Measurements from ENCODE around the gene SYT17. TPM values are rescaled to one million over a fixed set of nuclear protein-coding genes. Genes with fewer than 3 reads are reported as not detected.

Gene SYT17
- total and polyA plus RNA-seq, 7 donors: 0.08 to 0.58 (median 0.39) TPM

- no peaks in the 10 kb centered on the region for H3K4me1 ChIP-seq
- TF ChIP-seq, protein P1, sequence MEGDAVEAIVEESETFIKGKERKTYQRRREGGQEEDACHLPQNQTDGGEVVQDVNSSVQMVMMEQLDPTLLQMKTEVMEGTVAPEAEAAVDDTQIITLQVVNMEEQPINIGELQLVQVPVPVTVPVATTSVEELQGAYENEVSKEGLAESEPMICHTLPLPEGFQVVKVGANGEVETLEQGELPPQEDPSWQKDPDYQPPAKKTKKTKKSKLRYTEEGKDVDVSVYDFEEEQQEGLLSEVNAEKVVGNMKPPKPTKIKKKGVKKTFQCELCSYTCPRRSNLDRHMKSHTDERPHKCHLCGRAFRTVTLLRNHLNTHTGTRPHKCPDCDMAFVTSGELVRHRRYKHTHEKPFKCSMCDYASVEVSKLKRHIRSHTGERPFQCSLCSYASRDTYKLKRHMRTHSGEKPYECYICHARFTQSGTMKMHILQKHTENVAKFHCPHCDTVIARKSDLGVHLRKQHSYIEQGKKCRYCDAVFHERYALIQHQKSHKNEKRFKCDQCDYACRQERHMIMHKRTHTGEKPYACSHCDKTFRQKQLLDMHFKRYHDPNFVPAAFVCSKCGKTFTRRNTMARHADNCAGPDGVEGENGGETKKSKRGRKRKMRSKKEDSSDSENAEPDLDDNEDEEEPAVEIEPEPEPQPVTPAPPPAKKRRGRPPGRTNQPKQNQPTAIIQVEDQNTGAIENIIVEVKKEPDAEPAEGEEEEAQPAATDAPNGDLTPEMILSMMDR (IDR thresholded peaks at IDR 0.05): no peak
- no peak overlapping the region for H3K27ac ChIP-seq
- H3K4me3 ChIP-seq: no peak overlapping the region
- H3K36me3 ChIP-seq (ENCODE audit: insufficient read depth in 1 of 2, low read depth in 1 of 2): no peaks in the 10 kb centered on the region
- peaks cover 10% of the 10 kb centered on the region for H3K9me3 ChIP-seq
- ATAC-seq (no peak), DNase-seq (no peak)
- intact Hi-C loops (cut with DNase I): no loop called here
- whole genome bisulfite sequencing, 3 donors: 54 to 74% (median 66%) methylated on average over 5 of the region's 5 CpGs
- no peaks in the 10 kb centered on the region for H3K27me3 ChIP-seq (ENCODE audit: insufficient read depth in 3 of 3, low read length in 2 of 3)
These were observed 64.9 kb downstream of the SYT17 start for GRCh38 chr16:19232988-19233387.

DNA sequence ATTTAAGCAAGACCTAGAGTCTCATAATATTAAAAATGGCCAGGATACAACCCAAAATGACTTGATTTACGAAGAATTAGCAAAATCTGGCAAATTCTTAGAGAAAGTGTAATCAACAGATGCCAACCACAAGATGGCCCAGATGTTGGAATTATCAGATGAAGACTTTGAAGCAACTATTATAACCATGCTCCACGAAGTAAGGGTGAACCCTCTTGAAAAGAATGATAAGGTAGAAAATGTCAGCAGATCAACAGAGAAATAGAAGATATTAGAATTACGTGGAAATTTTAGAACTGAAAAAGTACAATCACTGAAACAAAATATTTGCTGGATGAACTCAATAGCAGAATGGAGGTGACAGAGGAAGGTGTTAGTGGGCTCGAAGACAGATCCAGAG is 67.4 kb downstream of the SYT17 start:
- TF ChIP-seq, protein P1 (IDR thresholded peaks at IDR 0.05): no peak
- WGBS, 3 donors: 94 to 96% (median 95%) methylated on average over 4 of the region's 4 CpGs
- Histone ChIP-seq H3K9me3 (peaks cover 10% of the 10 kb centered on the region), H3K36me3 (ENCODE audit: insufficient read depth in 1 of 2, low read depth in 1 of 2) (no peaks in the 10 kb centered on the region), H3K4me3 (no peak overlapping the region), H3K27ac (no peak overlapping the region), H3K4me1 (no peaks in the 10 kb centered on the region), H3K27me3 (ENCODE audit: insufficient read depth in 3 of 3, low read length in 2 of 3) (no peaks in the 10 kb centered on the region)
- intact Hi-C loops (cut with DNase I): no loop called here
- ATAC-seq (no peak), DNase-seq (no peak)

DNA sequence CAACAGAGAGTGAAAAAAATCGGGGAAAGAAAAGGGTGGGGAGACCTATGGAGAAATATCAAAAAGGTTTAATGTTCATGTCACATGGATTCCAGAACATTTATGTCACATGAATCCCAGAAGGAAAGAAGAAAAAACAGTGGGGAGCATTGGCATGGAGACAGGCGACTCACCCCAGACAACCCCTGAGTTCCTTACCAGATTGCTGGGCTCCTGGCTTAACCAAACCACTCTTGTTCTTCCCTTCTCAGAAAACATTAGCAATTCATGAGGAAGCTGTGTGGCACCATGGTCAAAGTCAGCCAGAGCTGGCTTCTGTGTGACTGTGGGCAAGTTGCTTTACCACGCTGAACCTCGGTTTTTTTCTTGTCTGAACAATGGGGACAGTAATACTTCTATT is 67.8 kb downstream of the SYT17 start:
- Histone ChIP-seq H3K4me3 (no peak overlapping the region), H3K4me1 (no peaks in the 10 kb centered on the region), H3K27me3 (ENCODE audit: insufficient read depth in 3 of 3, low read length in 2 of 3) (no peaks in the 10 kb centered on the region), H3K36me3 (ENCODE audit: insufficient read depth in 1 of 2, low read depth in 1 of 2) (no peaks in the 10 kb centered on the region), H3K9me3 (peaks cover 10% of the 10 kb centered on the region), H3K27ac (no peak overlapping the region)
- WGBS, 3 donors: 93 to 98% (median 97%) methylated on average over 4 of the region's 4 CpGs
- intact Hi-C loops (cut with DNase I): no loop called here
- no peak for ATAC-seq
- no peak for DNase-seq
- TF ChIP-seq, protein P1 (IDR thresholded peaks at IDR 0.05): no peak

DNA sequence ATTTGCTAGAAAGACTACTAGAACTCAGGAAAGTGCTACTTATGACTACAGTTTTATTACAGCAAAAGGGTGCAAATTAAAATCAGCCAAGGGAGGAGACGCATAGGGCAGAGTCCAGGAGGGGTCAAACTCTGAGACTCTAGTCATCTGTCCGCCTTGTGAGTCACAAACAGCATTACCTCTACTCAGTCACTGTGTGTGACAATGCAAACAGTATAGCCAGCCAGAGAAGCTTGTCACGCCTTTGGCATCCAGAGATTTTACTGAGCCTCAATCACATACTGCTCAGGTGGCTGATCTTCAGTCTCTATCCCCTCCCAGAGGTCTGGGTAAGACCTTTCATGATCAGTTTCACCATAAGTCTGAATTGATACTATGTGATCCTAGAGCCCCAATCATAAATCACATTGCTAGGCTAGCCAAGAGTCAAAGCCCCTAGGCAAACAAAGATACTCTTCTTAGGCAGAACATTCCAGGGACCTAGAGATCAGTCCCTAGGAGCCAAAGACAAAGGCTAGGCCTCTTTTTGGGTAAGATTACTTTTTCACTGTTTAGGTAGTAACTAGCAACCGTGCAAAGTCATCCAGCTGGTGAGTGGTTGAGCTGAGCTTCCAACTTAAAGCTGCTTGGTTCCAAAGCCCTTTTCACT is 68.6 kb downstream of the SYT17 start:
- WGBS, 3 donors: 84 to 93% (median 93%) methylated on average over 4 of the region's 4 CpGs
- Histone ChIP-seq H3K27me3 (ENCODE audit: insufficient read depth in 3 of 3, low read length in 2 of 3) (no peaks in the 10 kb centered on the region), H3K4me1 (no peaks in the 10 kb centered on the region), H3K36me3 (ENCODE audit: insufficient read depth in 1 of 2, low read depth in 1 of 2) (no peaks in the 10 kb centered on the region), H3K27ac (no peak overlapping the region), H3K4me3 (no peak overlapping the region), H3K9me3 (peaks cover 10% of the 10 kb centered on the region)
- intact Hi-C loops (cut with DNase I): no loop called here
- ATAC-seq (no peak), DNase-seq (no peak)
- TF ChIP-seq, protein P1 (IDR thresholded peaks at IDR 0.05): no peak

GRCh38 chr16:19238406-19238805 is 70.4 kb downstream of the SYT17 start:
- ATAC-seq (no peak), DNase-seq (no peak)
- intact Hi-C loops (cut with DNase I): no loop called here
- 70 to 78% (median 75%) methylated on average over 4 of the region's 4 CpGs for WGBS, 3 donors
- no peak overlapping the region for H3K4me3 ChIP-seq
- H3K4me1 ChIP-seq: no peaks in the 10 kb centered on the region
- H3K27ac ChIP-seq: no peak overlapping the region
- H3K9me3 ChIP-seq: peaks cover 10% of the 10 kb centered on the region
- TF ChIP-seq, protein P1 (IDR thresholded peaks at IDR 0.05): no peak
- no peaks in the 10 kb centered on the region for H3K27me3 ChIP-seq (ENCODE audit: insufficient read depth in 3 of 3, low read length in 2 of 3)
- no peaks in the 10 kb centered on the region for H3K36me3 ChIP-seq (ENCODE audit: insufficient read depth in 1 of 2, low read depth in 1 of 2)

Measured in psoas muscle (tissue), 8 donors.